K562 (cell line): ENCODE measurements around the gene SAE1. TPM values are rescaled to one million over a fixed set of nuclear protein-coding genes. Genes with fewer than 3 reads are reported as not detected.
A peak's percentile ranks its signal among the peaks of the same experiment; 100 is the strongest.

Experiments used
- CHAMP1 ChIP-seq: fragments of 450-650 bp; IDR thresholded peaks from 2 replicates; pipeline ENCODE4 v1.6.1; 2016; ENCODE audit warnings: mild to moderate bottlenecking
- EHMT2 ChIP-seq: fragments of 450-650 bp; IDR thresholded peaks from 2 replicates; pipeline ENCODE4 v1.6.1; 2018; ENCODE audit warnings: antibody characterized with exemption
- SPI1 ChIP-seq: IDR thresholded peaks from 2 replicates; pipeline ENCODE4 v1.6.1; 2011; ENCODE audit warnings: low read depth, low read length, control low read depth, borderline replicate concordance
- ZNF280A ChIP-seq: fragments of 450-650 bp; IDR thresholded peaks from 2 replicates; pipeline ENCODE4 v1.6.1; 2018; ENCODE audit warnings: mild to moderate bottlenecking, low read depth; ENCODE audit not compliant: partially characterized antibody
- ZNF766 ChIP-seq: fragments of 200-800 bp; sonication (Bioruptor generic); conservative IDR thresholded peaks from 2 replicates; pipeline ENCODE4 v1.6.1; 2016; ENCODE audit warnings: missing genetic modification characterization, missing compliant biosample characterization
- polyA plus RNA-seq, 8 experiments: library from polyadenylated mRNA; depleted of rRNA in 4 of 8; stranded (reverse) in 5 of 8; unstranded in 3 of 8; fragments of >200 nt; fragmentation: Nextera tagmentation in 2 of 8; fragmentation: Illumina TruSeq in 1 of 8; extraction: Ambion mirVana in 2 of 8; extraction: Trizol in 1 of 8; gene quantifications; 2 replicates each; pipeline versions ENCODE4 v1.2.1 to v1.2.3, GENCODE V29; 2011 to 2014; ENCODE audit warnings: inconsistent platforms in 1 of 8, missing spikeins in 1 of 8
- total RNA-seq, 7 experiments: library from RNA; depleted of rRNA in 6 of 7; stranded (reverse); fragments of >200 nt in 6 of 7; fragmentation: Illumina TruSeq in 2 of 7; extraction: Trizol in 2 of 7; gene quantifications; 2 replicates each; pipeline versions ENCODE4 v1.2.1 to v1.2.3, GENCODE V29; 2011 to 2021; ENCODE audit warnings: low replicate concordance in 1 of 7
- TF ChIP-seq, protein P1 (sequence below): fragments of 200-800 bp; sonication (Bioruptor generic); IDR thresholded peaks from 2 replicates; pipeline ENCODE4 v1.6.1; 2016; ENCODE audit warnings: missing genetic modification characterization, missing compliant biosample characterization
- TF ChIP-seq, protein P2 (sequence below): fragments of 450-650 bp; IDR thresholded peaks from 2 replicates; pipeline ENCODE4 v1.6.1; 2016; ENCODE audit warnings: low read depth

The SAE1 gene
- total and polyA plus RNA-seq, 9 of the 15 experiments (the other 6 are each of a cell fraction or from before 2014, with no cell fraction given), result 82.8 to 299 (median 217) TPM

GRCh38 chr19:47228937-47229675, 98.5 kb downstream of the SAE1 start (continued):
- TF ChIP-seq, protein P1, sequence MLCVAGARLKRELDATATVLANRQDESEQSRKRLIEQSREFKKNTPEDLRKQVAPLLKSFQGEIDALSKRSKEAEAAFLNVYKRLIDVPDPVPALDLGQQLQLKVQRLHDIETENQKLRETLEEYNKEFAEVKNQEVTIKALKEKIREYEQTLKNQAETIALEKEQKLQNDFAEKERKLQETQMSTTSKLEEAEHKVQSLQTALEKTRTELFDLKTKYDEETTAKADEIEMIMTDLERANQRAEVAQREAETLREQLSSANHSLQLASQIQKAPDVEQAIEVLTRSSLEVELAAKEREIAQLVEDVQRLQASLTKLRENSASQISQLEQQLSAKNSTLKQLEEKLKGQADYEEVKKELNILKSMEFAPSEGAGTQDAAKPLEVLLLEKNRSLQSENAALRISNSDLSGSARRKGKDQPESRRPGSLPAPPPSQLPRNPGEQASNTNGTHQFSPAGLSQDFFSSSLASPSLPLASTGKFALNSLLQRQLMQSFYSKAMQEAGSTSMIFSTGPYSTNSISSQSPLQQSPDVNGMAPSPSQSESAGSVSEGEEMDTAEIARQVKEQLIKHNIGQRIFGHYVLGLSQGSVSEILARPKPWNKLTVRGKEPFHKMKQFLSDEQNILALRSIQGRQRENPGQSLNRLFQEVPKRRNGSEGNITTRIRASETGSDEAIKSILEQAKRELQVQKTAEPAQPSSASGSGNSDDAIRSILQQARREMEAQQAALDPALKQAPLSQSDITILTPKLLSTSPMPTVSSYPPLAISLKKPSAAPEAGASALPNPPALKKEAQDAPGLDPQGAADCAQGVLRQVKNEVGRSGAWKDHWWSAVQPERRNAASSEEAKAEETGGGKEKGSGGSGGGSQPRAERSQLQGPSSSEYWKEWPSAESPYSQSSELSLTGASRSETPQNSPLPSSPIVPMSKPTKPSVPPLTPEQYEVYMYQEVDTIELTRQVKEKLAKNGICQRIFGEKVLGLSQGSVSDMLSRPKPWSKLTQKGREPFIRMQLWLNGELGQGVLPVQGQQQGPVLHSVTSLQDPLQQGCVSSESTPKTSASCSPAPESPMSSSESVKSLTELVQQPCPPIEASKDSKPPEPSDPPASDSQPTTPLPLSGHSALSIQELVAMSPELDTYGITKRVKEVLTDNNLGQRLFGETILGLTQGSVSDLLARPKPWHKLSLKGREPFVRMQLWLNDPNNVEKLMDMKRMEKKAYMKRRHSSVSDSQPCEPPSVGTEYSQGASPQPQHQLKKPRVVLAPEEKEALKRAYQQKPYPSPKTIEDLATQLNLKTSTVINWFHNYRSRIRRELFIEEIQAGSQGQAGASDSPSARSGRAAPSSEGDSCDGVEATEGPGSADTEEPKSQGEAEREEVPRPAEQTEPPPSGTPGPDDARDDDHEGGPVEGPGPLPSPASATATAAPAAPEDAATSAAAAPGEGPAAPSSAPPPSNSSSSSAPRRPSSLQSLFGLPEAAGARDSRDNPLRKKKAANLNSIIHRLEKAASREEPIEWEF (CRISPR knock-in tag), result no peak
- TF ChIP-seq ZNF280A, result peak; percentile 2
- TF ChIP-seq EHMT2, result peak; percentile 65; the same call in 1 of the 2 replicates
- TF ChIP-seq, protein P2, sequence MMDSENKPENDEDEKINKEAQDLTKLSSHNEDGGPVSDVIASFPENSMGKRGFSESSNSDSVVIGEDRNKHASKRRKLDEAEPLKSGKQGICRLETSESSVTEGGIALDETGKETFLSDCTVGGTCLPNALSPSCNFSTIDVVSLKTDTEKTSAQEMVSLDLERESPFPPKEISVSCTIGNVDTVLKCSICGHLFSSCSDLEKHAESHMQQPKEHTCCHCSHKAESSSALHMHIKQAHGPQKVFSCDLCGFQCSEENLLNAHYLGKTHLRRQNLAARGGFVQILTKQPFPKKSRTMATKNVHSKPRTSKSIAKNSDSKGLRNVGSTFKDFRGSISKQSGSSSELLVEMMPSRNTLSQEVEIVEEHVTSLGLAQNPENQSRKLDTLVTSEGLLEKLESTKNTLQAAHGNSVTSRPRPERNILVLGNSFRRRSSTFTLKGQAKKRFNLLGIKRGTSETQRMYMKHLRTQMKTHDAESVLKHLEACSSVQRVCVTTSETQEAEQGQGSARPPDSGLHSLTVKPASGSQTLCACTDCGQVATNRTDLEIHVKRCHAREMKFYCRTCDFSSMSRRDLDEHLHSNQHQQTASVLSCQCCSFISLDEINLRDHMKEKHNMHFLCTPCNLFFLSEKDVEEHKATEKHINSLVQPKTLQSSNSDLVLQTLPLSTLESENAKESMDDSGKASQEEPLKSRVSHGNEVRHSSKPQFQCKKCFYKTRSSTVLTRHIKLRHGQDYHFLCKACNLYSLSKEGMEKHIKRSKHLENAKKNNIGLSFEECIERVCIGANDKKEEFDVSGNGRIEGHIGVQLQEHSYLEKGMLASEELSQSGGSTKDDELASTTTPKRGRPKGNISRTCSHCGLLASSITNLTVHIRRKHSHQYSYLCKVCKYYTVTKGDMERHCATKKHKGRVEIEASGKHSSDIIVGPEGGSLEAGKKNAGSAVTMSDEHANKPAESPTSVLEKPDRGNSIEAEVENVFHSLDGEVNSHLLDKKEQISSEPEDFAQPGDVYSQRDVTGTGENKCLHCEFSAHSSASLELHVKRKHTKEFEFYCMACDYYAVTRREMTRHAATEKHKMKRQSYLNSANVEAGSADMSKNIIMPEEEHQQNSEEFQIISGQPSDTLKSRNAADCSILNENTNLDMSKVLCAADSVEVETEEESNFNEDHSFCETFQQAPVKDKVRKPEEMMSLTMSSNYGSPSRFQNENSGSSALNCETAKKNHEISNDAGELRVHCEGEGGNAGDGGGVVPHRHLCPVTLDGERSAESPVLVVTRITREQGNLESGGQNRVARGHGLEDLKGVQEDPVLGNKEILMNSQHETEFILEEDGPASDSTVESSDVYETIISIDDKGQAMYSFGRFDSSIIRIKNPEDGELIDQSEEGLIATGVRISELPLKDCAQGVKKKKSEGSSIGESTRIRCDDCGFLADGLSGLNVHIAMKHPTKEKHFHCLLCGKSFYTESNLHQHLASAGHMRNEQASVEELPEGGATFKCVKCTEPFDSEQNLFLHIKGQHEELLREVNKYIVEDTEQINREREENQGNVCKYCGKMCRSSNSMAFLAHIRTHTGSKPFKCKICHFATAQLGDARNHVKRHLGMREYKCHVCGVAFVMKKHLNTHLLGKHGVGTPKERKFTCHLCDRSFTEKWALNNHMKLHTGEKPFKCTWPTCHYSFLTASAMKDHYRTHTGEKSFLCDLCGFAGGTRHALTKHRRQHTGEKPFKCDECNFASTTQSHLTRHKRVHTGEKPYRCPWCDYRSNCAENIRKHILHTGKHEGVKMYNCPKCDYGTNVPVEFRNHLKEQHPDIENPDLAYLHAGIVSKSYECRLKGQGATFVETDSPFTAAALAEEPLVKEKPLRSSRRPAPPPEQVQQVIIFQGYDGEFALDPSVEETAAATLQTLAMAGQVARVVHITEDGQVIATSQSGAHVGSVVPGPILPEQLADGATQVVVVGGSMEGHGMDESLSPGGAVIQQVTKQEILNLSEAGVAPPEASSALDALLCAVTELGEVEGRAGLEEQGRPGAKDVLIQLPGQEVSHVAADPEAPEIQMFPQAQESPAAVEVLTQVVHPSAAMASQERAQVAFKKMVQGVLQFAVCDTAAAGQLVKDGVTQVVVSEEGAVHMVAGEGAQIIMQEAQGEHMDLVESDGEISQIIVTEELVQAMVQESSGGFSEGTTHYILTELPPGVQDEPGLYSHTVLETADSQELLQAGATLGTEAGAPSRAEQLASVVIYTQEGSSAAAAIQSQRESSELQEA, result no peak
- TF ChIP-seq CHAMP1, result no peak
- no peak for TF ChIP-seq SPI1
- TF ChIP-seq ZNF766, result no peak
